PC-3 (cell line): ENCODE measurements around the gene CASP8. TPM values are rescaled to one million over a fixed set of nuclear protein-coding genes. Genes with fewer than 3 reads are reported as not detected.

Experiments used
- ATAC-seq: fragments of 200-7000 bp; cut with Tn5 transposase; 2 replicates; pipeline ENCODE4 v1.9.1; 2020; ENCODE audit warnings: mild to moderate bottlenecking, moderate library complexity
- BruUV-seq: library from RNA; stranded (reverse); fragments of 400-500 nt; replicated peaks from 2 replicates; lab custom pipeline; 2021; lab: Mats Ljungman, UMichigan
- CTCF ChIA-PET: fragments of 300-600 bp; sonication (Branson Sonifier 250); formaldehyde crosslinking; loops from one replicate; lab custom pipeline; 2022; ENCODE audit warnings: antibody characterized with exemption; lab: Charles Lee
- POLR2A ChIA-PET: fragments of 300-600 bp; sonication (Branson Sonifier 250); formaldehyde crosslinking; loops from one replicate; lab custom pipeline; 2022; ENCODE audit warnings: antibody characterized with exemption; ENCODE audit not compliant: unreplicated experiment; lab: Charles Lee
- DNase-seq: peaks from one replicate; pipeline ENCODE4 v3.0.0-alpha.2; 2015
- H2AFZ ChIP-seq: fragments of 300-600 bp; sonication (generic); 2 replicates; pipeline ENCODE4 v1.6.0; 2016; ENCODE audit warnings: antibody characterized with exemption, low read length
- H3F3A ChIP-seq: fragments of 300-600 bp; sonication (generic); one replicate; pipeline ENCODE4 v1.6.0; 2017; ENCODE audit warnings: antibody characterized with exemption, low read length, control low read depth, mild to moderate bottlenecking; ENCODE audit not compliant: unreplicated experiment
- H3K27ac ChIP-seq: fragments of 300-600 bp; sonication (generic); 2 replicates; pipeline ENCODE4 v1.5.1; 2016; ENCODE audit warnings: mild to moderate bottlenecking, low read length
- H3K27me3 ChIP-seq: fragments of 300-600 bp; sonication (generic); 2 replicates; pipeline ENCODE4 v1.6.1; 2016; ENCODE audit warnings: low read length, mixed read lengths
- H3K36me3 ChIP-seq: fragments of 300-600 bp; sonication (generic); 2 replicates; pipeline ENCODE4 v1.6.1; 2016; ENCODE audit warnings: low read depth, mixed run types, low read length, mixed read lengths
- H3K4me1 ChIP-seq: fragments of 300-600 bp; sonication (generic); 2 replicates; pipeline ENCODE4 v1.5.1; 2016; ENCODE audit warnings: low read length; ENCODE audit not compliant: insufficient read depth
- H3K4me2 ChIP-seq: fragments of 300-600 bp; sonication (generic); 2 replicates; pipeline ENCODE4 v1.6.0; 2016; ENCODE audit warnings: low read length
- H3K4me3 ChIP-seq: fragments of 300-600 bp; sonication (generic); 2 replicates; pipeline ENCODE4 v1.5.1; 2016; ENCODE audit warnings: mild to moderate bottlenecking, low read length, mixed read lengths
- H3K79me2 ChIP-seq: fragments of 300-600 bp; sonication (generic); 2 replicates; pipeline ENCODE4 v1.6.1; 2017; ENCODE audit warnings: low read length, mixed read lengths
- H3K9ac ChIP-seq: fragments of 300-600 bp; sonication (generic); 2 replicates; pipeline ENCODE4 v1.6.0; 2016; ENCODE audit warnings: mild to moderate bottlenecking, low read length
- H3K9me2 ChIP-seq: fragments of 300-600 bp; sonication (generic); replicated peaks from 2 replicates; pipeline ENCODE4 v1.6.1; 2016; ENCODE audit warnings: mixed run types, low read length, mixed read lengths
- H3K9me3 ChIP-seq: fragments of 300-600 bp; sonication (generic); 2 replicates; pipeline ENCODE4 v1.6.1; 2016; ENCODE audit warnings: low read length, mixed read lengths
- H4K20me1 ChIP-seq: fragments of 300-600 bp; sonication (generic); 2 replicates; pipeline ENCODE4 v1.6.1; 2016; ENCODE audit warnings: low read length, mixed read lengths
- CTCF ChIP-seq: fragments of 300-600 bp; sonication (generic); conservative IDR thresholded peaks from 2 replicates; pipeline ENCODE4 v1.5.1; 2017; ENCODE audit warnings: antibody characterized with exemption, low read depth, mild to moderate bottlenecking, low read length
- EZH2 ChIP-seq: fragments of 300-600 bp; sonication (generic); IDR thresholded peaks from one replicate; pipeline ENCODE4 v1.6.1; 2017; ENCODE audit warnings: antibody characterized with exemption, mild to moderate bottlenecking, low read length; ENCODE audit not compliant: unreplicated experiment
- EZH2phosphoT487 ChIP-seq: fragments of 300-600 bp; sonication (generic); IDR thresholded peaks from 2 replicates; pipeline ENCODE4 v1.6.1; 2018; ENCODE audit warnings: mild to moderate bottlenecking, antibody characterized with exemption, low read length, borderline replicate concordance
- intact Hi-C: fragments of 100-400 bp; cut with micrococcal nuclease; formaldehyde crosslinking; loops from 2 replicates; pipeline ENCODE4 v1.9.0; 2023
- total RNA-seq: library from RNA; depleted of rRNA; stranded (reverse); fragments of >200 nt; gene quantifications from 2 replicates; pipeline ENCODE4 v1.2.3, GENCODE V29; 2014

The CASP8 gene
- total RNA-seq, 1 experiment from 2014 or later: 29.4 TPM

GRCh38 chr2:201262718-201263117, 2.4 kb downstream of the CASP8 start:
- intact Hi-C loops: no loop called here
- ChIA-PET CTCF (no interaction called here), POLR2A (no interaction called here)
- no peak overlapping the region for H3K27ac ChIP-seq
- no peaks in the 10 kb centered on the region; the same call in 1 of the 2 replicates for H3K36me3 ChIP-seq
- no peak overlapping the region for H2AFZ ChIP-seq
- H4K20me1 ChIP-seq: no peaks in the 10 kb centered on the region
- H3K4me2 ChIP-seq: no peak overlapping the region
- H3K4me3 ChIP-seq: no peak overlapping the region
- H3K9me2 ChIP-seq: no peaks in the 10 kb centered on the region
- no TSS peak for BruUV-seq
- no peaks in the 10 kb centered on the region for H3K9me3 ChIP-seq
- H3K79me2 ChIP-seq: peaks cover 53% of the 10 kb centered on the region
- TF ChIP-seq EZH2phosphoT487 (no peak), EZH2 (no peak), CTCF (no peak)
- H3K9ac ChIP-seq: no peak overlapping the region
- H3K4me1 ChIP-seq: peaks cover 24% of the 10 kb centered on the region
- ATAC-seq (no peak), DNase-seq (no peak)
- H3F3A ChIP-seq: no peaks in the 10 kb centered on the region
- no peaks in the 10 kb centered on the region for H3K27me3 ChIP-seq

- H3K79me2 ChIP-seq: peaks cover 48% of the 10 kb centered on the region
- no peak for DNase-seq
- POLR2A ChIA-PET: no interaction called here
Measured at GRCh38 chr2:201263779-201264178, 3.4 kb downstream of the CASP8 start.

More at GRCh38 chr2:201263779-201264178, 3.4 kb downstream of the CASP8 start:
- H3K9me3 ChIP-seq: no peaks in the 10 kb centered on the region
- H3K4me2 ChIP-seq: no peak overlapping the region
- H3F3A ChIP-seq: no peaks in the 10 kb centered on the region
- ATAC-seq: no peak
- no peaks in the 10 kb centered on the region for H3K9me2 ChIP-seq
- H2AFZ ChIP-seq: no peak overlapping the region
- intact Hi-C loops: no loop called here
- no TSS peak for BruUV-seq
- peaks cover 19% of the 10 kb centered on the region for H3K4me1 ChIP-seq
- H3K27me3 ChIP-seq: no peaks in the 10 kb centered on the region
- no peaks in the 10 kb centered on the region for H4K20me1 ChIP-seq
- H3K36me3 ChIP-seq: no peaks in the 10 kb centered on the region; the same call in 1 of the 2 replicates
- H3K9ac ChIP-seq: no peak overlapping the region
- no peak overlapping the region for H3K4me3 ChIP-seq
- TF ChIP-seq EZH2 (no peak), EZH2phosphoT487 (no peak), CTCF (no peak)
- no peak overlapping the region for H3K27ac ChIP-seq
- CTCF ChIA-PET: no interaction called here
